H9 (cell line): ENCODE measurements around the gene PHOSPHO1. TPM values are rescaled to one million over a fixed set of nuclear protein-coding genes. Genes with fewer than 3 reads are reported as not detected.

Experiments
- DNase-seq: peaks from one replicate; pipeline ENCODE4 v3.0.0-alpha.2; 2017
- H2AFZ ChIP-seq: one replicate; pipeline ENCODE4 v1.6.1; 2013; ENCODE audit warnings: mild to moderate bottlenecking, low read length, control low read depth, moderate library complexity
- H2AK5ac ChIP-seq: 2 replicates; pipeline ENCODE4 v1.6.1; 2013; ENCODE audit warnings: low read length, control low read depth, mixed read lengths; ENCODE audit not compliant: insufficient read length
- H2BK120ac ChIP-seq: one replicate; pipeline ENCODE4 v1.6.1; 2013; ENCODE audit warnings: low read depth, mild to moderate bottlenecking, low read length, control low read depth, inconsistent platforms; ENCODE audit not compliant: poor library complexity, severe bottlenecking
- H2BK12ac ChIP-seq: 2 replicates; pipeline ENCODE4 v1.6.1; 2013; ENCODE audit warnings: low read length, control low read depth, mixed read lengths, low read depth; ENCODE audit not compliant: insufficient read length
- H2BK15ac ChIP-seq: 2 replicates; pipeline ENCODE4 v1.6.1; 2013; ENCODE audit warnings: low read depth, low read length, control low read depth
- H2BK20ac ChIP-seq: one replicate; pipeline ENCODE4 v1.6.1; 2013; ENCODE audit warnings: low read depth, mild to moderate bottlenecking, low read length, control low read depth, inconsistent platforms; ENCODE audit not compliant: poor library complexity, severe bottlenecking
- H2BK5ac ChIP-seq: 2 replicates; pipeline ENCODE4 v1.6.1; 2013; ENCODE audit warnings: low read length, control low read depth, mixed read lengths; ENCODE audit not compliant: insufficient read length
- H3K14ac ChIP-seq: 2 replicates; pipeline ENCODE4 v1.6.1; 2013; ENCODE audit warnings: low read length, control low read depth; ENCODE audit not compliant: insufficient read depth
- H3K18ac ChIP-seq: 2 replicates; pipeline ENCODE4 v1.6.1; 2013; ENCODE audit warnings: low read depth, mild to moderate bottlenecking, mixed read lengths, low read length, control low read depth; ENCODE audit not compliant: insufficient read length
- H3K23ac ChIP-seq: 2 replicates; pipeline ENCODE4 v1.6.1; 2013; ENCODE audit warnings: low read length, control low read depth, mixed read lengths, low read depth; ENCODE audit not compliant: insufficient read length
- H3K23me2 ChIP-seq: 2 replicates; pipeline ENCODE4 v1.6.1; 2013; ENCODE audit warnings: low read depth, mild to moderate bottlenecking, mixed read lengths, low read length, control low read depth; ENCODE audit not compliant: insufficient read length, poor library complexity, severe bottlenecking
- H3K27ac ChIP-seq: 2 replicates; pipeline ENCODE4 v1.5.1; 2013; ENCODE audit warnings: low read length, control low read depth, mixed read lengths, low read depth; ENCODE audit not compliant: insufficient read length
- H3K27me3 ChIP-seq: 2 replicates; pipeline ENCODE4 v1.6.1; 2013; ENCODE audit warnings: low read length, control low read depth, inconsistent platforms; ENCODE audit not compliant: insufficient read depth
- H3K4ac ChIP-seq: 2 replicates; pipeline ENCODE4 v1.6.1; 2013; ENCODE audit warnings: low read depth, mild to moderate bottlenecking, control low read depth, inconsistent platforms, low read length, moderate library complexity
- H3K4me1 ChIP-seq: 2 replicates; pipeline ENCODE4 v1.6.1; 2013; ENCODE audit warnings: low read length, control low read depth, inconsistent platforms; ENCODE audit not compliant: insufficient read depth
- H3K4me2 ChIP-seq: 2 replicates; pipeline ENCODE4 v1.6.1; 2013; ENCODE audit warnings: low read length, control low read depth, mixed read lengths; ENCODE audit not compliant: insufficient read length, insufficient read depth
- H3K56ac ChIP-seq: 2 replicates; pipeline ENCODE4 v1.6.1; 2013; ENCODE audit warnings: low read depth, mild to moderate bottlenecking, mixed read lengths, low read length, control low read depth; ENCODE audit not compliant: insufficient read length
- H3K79me1 ChIP-seq: 2 replicates; pipeline ENCODE4 v1.6.1; 2013; ENCODE audit warnings: low read depth, mild to moderate bottlenecking, moderate library complexity, low read length, control low read depth, inconsistent platforms; ENCODE audit not compliant: insufficient read depth, poor library complexity, severe bottlenecking
- H3K79me2 ChIP-seq: 2 replicates; pipeline ENCODE4 v1.6.1; 2013; ENCODE audit warnings: low read length, control low read depth, inconsistent platforms; ENCODE audit not compliant: insufficient read depth
- H3K9ac ChIP-seq: 2 replicates; pipeline ENCODE4 v1.6.1; 2013; ENCODE audit warnings: low read length, control low read depth, mixed read lengths; ENCODE audit not compliant: insufficient read length; ENCODE audit errors: extremely low read depth
- H3K9me3 ChIP-seq: one replicate; pipeline ENCODE4 v1.6.1; 2013; ENCODE audit warnings: low read depth, low read length, inconsistent platforms; ENCODE audit not compliant: control insufficient read depth
- H3T11ph ChIP-seq: one replicate; pipeline ENCODE4 v1.6.1; 2013; ENCODE audit warnings: mild to moderate bottlenecking, low read length, control low read depth, inconsistent platforms
- H4K20me1 ChIP-seq: one replicate; pipeline ENCODE4 v1.6.1; 2013; ENCODE audit not compliant: control insufficient read depth, insufficient read length, insufficient read depth
- H4K5ac ChIP-seq: 2 replicates; pipeline ENCODE4 v1.6.1; 2013; ENCODE audit warnings: low read depth, mild to moderate bottlenecking, mixed read lengths, low read length, control low read depth; ENCODE audit not compliant: insufficient read length
- H4K8ac ChIP-seq: replicated peaks from 2 replicates; pipeline ENCODE4 v1.6.1; 2013; ENCODE audit warnings: low read length, control low read depth, mixed read lengths, low read depth; ENCODE audit not compliant: insufficient read length
- H4K91ac ChIP-seq: 2 replicates; pipeline ENCODE4 v1.6.1; 2013; ENCODE audit warnings: low read depth, mild to moderate bottlenecking, moderate library complexity, mixed read lengths, low read length, control low read depth; ENCODE audit not compliant: insufficient read length
- H3K27ac Mint-ChIP-seq, 3 experiments: 2 replicates in 2 of 3; 3 replicates in 1 of 3; pipeline ENCODE4 v1.8.0; 2020 to 2021; ENCODE audit warnings: mixed read lengths in 3 of 3, mild to moderate bottlenecking in 1 of 3, moderate library complexity in 1 of 3
- H3K27me3 Mint-ChIP-seq: 2 replicates; pipeline ENCODE4 v1.8.0; 2021; ENCODE audit warnings: low read depth, mild to moderate bottlenecking, moderate library complexity, mixed read lengths
- H3K36me3 Mint-ChIP-seq, 3 experiments: 2 replicates in 2 of 3; 3 replicates in 1 of 3; pipeline ENCODE4 v1.8.0; 2020 to 2021; ENCODE audit warnings: low read depth in 3 of 3, mixed read lengths in 3 of 3; ENCODE audit not compliant: insufficient read depth in 1 of 3
- H3K4me1 Mint-ChIP-seq, 2 experiments: 2 replicates each; pipeline ENCODE4 v1.8.0; 2020; ENCODE audit warnings: mixed read lengths in 2 of 2
- H3K4me3 Mint-ChIP-seq, 2 experiments: 2 replicates in 1 of 2; 3 replicates in 1 of 2; pipeline ENCODE4 v1.8.0; 2020 to 2021; ENCODE audit warnings: mild to moderate bottlenecking in 2 of 2, mixed read lengths in 2 of 2, moderate library complexity in 1 of 2
- H3K9me3 Mint-ChIP-seq, 2 experiments: 2 replicates in 1 of 2; 3 replicates in 1 of 2; pipeline ENCODE4 v1.8.0; 2020; ENCODE audit warnings: mild to moderate bottlenecking in 2 of 2, mixed read lengths in 2 of 2, moderate library complexity in 1 of 2
- CTCF ChIP-seq: fragments of 200-600 bp; sonication (generic); conservative IDR thresholded peaks from 3 replicates; pipeline ENCODE4 v1.8.0; 2021; ENCODE audit warnings: antibody characterized with exemption, mild to moderate bottlenecking
- WGBS: extraction: QIAGEN DNeasy Blood & Tissue Kit; methylation state at CpG from one replicate; pipeline ENCODE4 v1.1.7; 2013; ENCODE audit warnings: missing lambda C conversion rate, low lambda C conversion rate, mixed read lengths; ENCODE audit not compliant: insufficient read length; ENCODE audit errors: extremely low coverage; 5-methylcytosine and 5-hydroxymethylcytosine counted together
- total RNA-seq: library from RNA; stranded (reverse); gene quantifications from 2 replicates; pipeline ENCODE4 v1.2.1, GENCODE V29; 2021

The PHOSPHO1 gene
- total RNA-seq, 1 experiment from 2014 or later: 0.63 TPM

DNA sequence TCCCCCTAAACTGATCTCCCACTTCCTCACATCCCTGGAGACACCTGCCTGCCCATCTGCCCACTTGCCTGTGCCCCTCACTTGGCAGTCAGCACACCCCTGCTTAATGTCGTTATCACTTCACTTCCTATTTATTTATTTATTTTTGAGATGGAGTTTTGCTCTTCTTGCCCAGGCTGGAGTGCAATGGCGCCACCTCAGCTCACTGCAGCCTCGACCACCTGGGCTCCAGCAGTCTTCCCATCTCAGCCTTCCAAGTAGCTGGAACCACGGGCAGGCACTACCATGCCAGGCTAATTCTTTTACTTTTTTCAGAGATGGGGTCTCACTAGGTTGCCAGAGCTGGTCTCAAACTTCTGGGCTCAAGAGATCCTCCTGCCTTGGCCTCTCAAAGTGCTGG lies 23.5 kb upstream of the PHOSPHO1 start:
- Histone ChIP-seq H3K79me2 (no peaks in the 10 kb centered on the region), H2BK20ac (no peak overlapping the region), H4K20me1 (no peaks in the 10 kb centered on the region), H4K91ac (no peak overlapping the region), H2BK15ac (no peak overlapping the region), H2BK12ac (no peak overlapping the region), H3K18ac (no peak overlapping the region), H4K8ac (no peak overlapping the region), H3K9ac (no peak overlapping the region), H3K9me3 (no peaks in the 10 kb centered on the region), H3K27ac (no peak overlapping the region), H3K4ac (no peak overlapping the region), H3K4me1 (no peaks in the 10 kb centered on the region), H3K79me1 (no peaks in the 10 kb centered on the region), H3K23ac (no peak overlapping the region), H4K5ac (no peak overlapping the region), H3K56ac (no peak overlapping the region), H2AFZ (no peak overlapping the region), H3K23me2 (no peaks in the 10 kb centered on the region), H2AK5ac (no peak overlapping the region), H2BK5ac (no peak overlapping the region), H3T11ph (no peak overlapping the region), H3K14ac (no peak overlapping the region), H3K27me3 (no peaks in the 10 kb centered on the region), H3K4me2 (no peak overlapping the region), H2BK120ac (no peak overlapping the region)
- TF ChIP-seq CTCF: peak; percentile 38; the same call in 2 of the 3 replicates
- H3K27me3 Mint-ChIP-seq: peaks cover 5% of the 10 kb centered on the region
- 0 out of 7 replicates have a peak overlapping the region, but pooled peaks of 1 of the 3 experiments have one; percentile 48 for H3K27ac Mint-ChIP-seq
- H3K36me3 Mint-ChIP-seq: no peaks in the 10 kb centered on the region
- DNase-seq: peak; percentile 62
- WGBS: no CpG with 5 or more reads among the region's 4 CpGs
- H3K4me1 Mint-ChIP-seq: peaks cover 4% of the 10 kb centered on the region in 2 experiments; a peak in 1 of 4 replicates
- no peaks in the 10 kb centered on the region for H3K9me3 Mint-ChIP-seq
- H3K4me3 Mint-ChIP-seq: no peak overlapping the region
